Measurements from ENCODE around the gene CPA5.
A peak's percentile ranks its signal among the peaks of the same experiment; 100 is the strongest.

CPA5 gene

GRCh38 chr7:130396109-130396508 is 51.5 kb downstream of the CPA5 start:
- DNase-seq (ENCODE audit: low read depth in 2 of 2), result no peak
- TF ChIP-seq CTCF (IDR thresholded peaks at IDR 0.05; ENCODE audit: low read depth, low read length), result no peak
- H3K4me3 ChIP-seq (replicated peaks in 1 of 2; ENCODE audit: low read depth in 2 of 2, low read length in 2 of 2), result no peak overlapping the region

- no peak for DNase-seq (ENCODE audit: low read depth in 2 of 2)
- H3K4me3 ChIP-seq (replicated peaks in 1 of 2; ENCODE audit: low read depth in 2 of 2, low read length in 2 of 2), result no peak overlapping the region
- TF ChIP-seq CTCF (IDR thresholded peaks at IDR 0.05; ENCODE audit: low read depth, low read length), result no peak
Observed at GRCh38 chr7:130397051-130397757, 52.6 kb downstream of the CPA5 start.

- TF ChIP-seq CTCF (IDR thresholded peaks at IDR 0.05; ENCODE audit: low read depth, low read length), result no peak
- no peak for DNase-seq (ENCODE audit: low read depth in 2 of 2)
- H3K4me3 ChIP-seq (replicated peaks in 1 of 2; ENCODE audit: low read depth in 2 of 2, low read length in 2 of 2), result no peak overlapping the region
Observed at GRCh38 chr7:130397758-130398073, 53.1 kb downstream of the CPA5 start.

- DNase-seq (ENCODE audit: low read depth in 2 of 2), result no peak
- no peak for TF ChIP-seq CTCF (IDR thresholded peaks at IDR 0.05; ENCODE audit: low read depth, low read length)
- H3K4me3 ChIP-seq (replicated peaks in 1 of 2; ENCODE audit: low read depth in 2 of 2, low read length in 2 of 2), result no peak overlapping the region
Observed at GRCh38 chr7:130398526-130399090, 54.0 kb downstream of the CPA5 start.

GRCh38 chr7:130400120-130400572 is 55.5 kb downstream of the CPA5 start:
- DNase-seq (ENCODE audit: low read depth in 2 of 2), result peak in 1 of 2 donors; percentile 89
- no peak for TF ChIP-seq CTCF (IDR thresholded peaks at IDR 0.05; ENCODE audit: low read depth, low read length)

GRCh38 chr7:130401101-130401500 is 56.5 kb downstream of the CPA5 start:
- no peak for TF ChIP-seq CTCF (IDR thresholded peaks at IDR 0.05; ENCODE audit: low read depth, low read length)
- no peak for DNase-seq (ENCODE audit: low read depth in 2 of 2)
- H3K4me3 ChIP-seq (replicated peaks in 1 of 2; ENCODE audit: low read depth in 2 of 2, low read length in 2 of 2), result no peak overlapping the region

More at GRCh38 chr7:130400120-130400572, 55.5 kb downstream of the CPA5 start:
- no peak overlapping the region for H3K4me3 ChIP-seq (replicated peaks in 1 of 2; ENCODE audit: low read depth in 2 of 2, low read length in 2 of 2)

Data from cardiac fibroblast (primary cell).